Small intestine (tissue), 7 donors: ENCODE measurements around the gene LRP1. TPM values are rescaled to one million over a fixed set of nuclear protein-coding genes. Genes with fewer than 3 reads are reported as not detected.
A peak's percentile ranks its signal among the peaks of the same experiment; 100 is the strongest.

Source experiments
- DNase-seq, 2 donors: peaks; one replicate each; pipeline versions ENCODE4 v3.0.0 to v3.0.0-alpha.2; 2013
- FAIRE-seq: peaks from 2 replicates; lab custom pipeline; 2012; peaks lifted over from hg19 to GRCh38; lab: Jason Lieb, UNC
- H3K27ac ChIP-seq, 3 donors: one replicate each; pipeline ENCODE4 v1.5.1; 2013; ENCODE audit warnings: low read length in 2 of 3, mild to moderate bottlenecking in 2 of 3, control low read depth in 1 of 3, inconsistent platforms in 1 of 3, low read depth in 1 of 3, moderate library complexity in 1 of 3
- H3K27me3 ChIP-seq, 3 donors: one replicate each; pipeline ENCODE4 v1.6.1; 2013; ENCODE audit warnings: low read length in 3 of 3, inconsistent platforms in 1 of 3; ENCODE audit not compliant: control insufficient read depth in 3 of 3, insufficient read depth in 3 of 3
- H3K36me3 ChIP-seq, 3 donors: one replicate each; pipeline ENCODE4 v1.6.1; 2013; ENCODE audit warnings: low read length in 3 of 3, inconsistent platforms in 1 of 3, low read depth in 1 of 3, mild to moderate bottlenecking in 1 of 3, moderate library complexity in 1 of 3; ENCODE audit not compliant: control insufficient read depth in 3 of 3, insufficient read depth in 2 of 3
- H3K4me1 ChIP-seq, 3 donors: one replicate each; pipeline ENCODE4 v1.6.1; 2013; ENCODE audit warnings: low read length in 2 of 3, inconsistent platforms in 1 of 3, low read depth in 1 of 3, mild to moderate bottlenecking in 1 of 3, moderate library complexity in 1 of 3; ENCODE audit not compliant: control insufficient read depth in 3 of 3, insufficient read depth in 2 of 3
- H3K4me3 ChIP-seq, 3 donors: one replicate each; pipeline ENCODE4 v1.5.1; 2013; ENCODE audit warnings: low read length in 3 of 3, control low read depth in 1 of 3, inconsistent platforms in 1 of 3, low read depth in 1 of 3, mild to moderate bottlenecking in 1 of 3, moderate library complexity in 1 of 3
- H3K9me3 ChIP-seq, 2 donors: one replicate each; pipeline ENCODE4 v1.6.1; 2013; ENCODE audit warnings: low read depth in 1 of 2, low read length in 1 of 2; ENCODE audit not compliant: control insufficient read depth in 2 of 2, insufficient read depth in 1 of 2
- WGBS, 3 donors: extraction: QIAGEN DNeasy Blood & Tissue Kit; methylation state at CpG; one replicate each; pipeline ENCODE4 v1.1.7; 2013; 5-methylcytosine and 5-hydroxymethylcytosine counted together
- polyA plus RNA-seq, 4 donors: library from polyadenylated mRNA; stranded (reverse) in 3 of 4; unstranded in 1 of 4; fragments of 200-250 nt in 3 of 4; fragments of 120-200 nt in 1 of 4; gene quantifications; one replicate each; pipeline versions ENCODE4 v1.2.1 to v1.2.3, GENCODE V29; 2013
- donor health status: healthy with polysubstance abuse.
- donor health status: control.
- donor health status: control.
- donor health status: Bipolar disorder and iron deficiency.
- donor health status: healthy.

LRP1 gene
- polyA plus RNA-seq, 4 donors = 24.3 to 55.3 (median 41.6) TPM

DNA sequence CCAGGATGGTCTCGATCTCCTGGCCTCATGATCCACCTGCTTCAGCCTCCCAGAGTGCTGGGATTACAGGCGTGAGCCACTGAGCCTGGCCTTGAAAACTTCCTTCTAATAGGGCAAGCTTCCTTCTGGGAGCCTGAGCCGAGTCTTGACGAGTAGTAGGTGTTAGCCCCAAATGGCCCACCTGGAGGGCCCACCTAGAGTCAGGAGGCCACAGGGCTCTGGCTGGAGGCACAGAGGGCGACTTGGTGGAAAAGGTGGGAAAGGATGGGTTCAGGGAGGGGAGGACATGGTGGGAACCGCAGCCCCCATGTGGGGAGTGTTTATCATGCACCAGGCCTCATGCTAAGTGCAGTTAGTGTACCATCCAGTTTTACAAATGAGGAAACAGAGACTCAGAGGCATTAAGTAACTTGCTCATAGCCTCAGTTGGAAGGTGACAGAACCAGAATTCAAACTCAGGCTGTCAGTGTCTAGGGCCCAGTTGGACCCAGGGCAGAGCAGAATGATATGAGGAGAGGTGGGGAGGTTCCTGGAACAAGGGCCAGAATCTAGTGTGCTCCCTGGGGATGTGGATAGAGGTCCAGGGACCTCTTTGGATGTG lies 22.2 kb downstream of the LRP1 start:
- Histone ChIP-seq H3K4me3 (no peak overlapping the region), H3K27ac (peak overlapping the region in 2 of 3 donors; percentile 35 to 55), H3K27me3 (no peaks in the 10 kb centered on the region), H3K36me3 (peaks cover 0 to 92% (median 4%) of the 10 kb centered on the region in 3 donors), H3K4me1 (peaks cover 8 to 56% (median 18%) of the 10 kb centered on the region in 3 donors), H3K9me3 (no peaks in the 10 kb centered on the region)
- FAIRE-seq (no peak), DNase-seq (no peak)
- whole genome bisulfite sequencing, 3 donors = 90 to 94% (median 91%) methylated on average over 6 of the region's 6 CpGs

DNA sequence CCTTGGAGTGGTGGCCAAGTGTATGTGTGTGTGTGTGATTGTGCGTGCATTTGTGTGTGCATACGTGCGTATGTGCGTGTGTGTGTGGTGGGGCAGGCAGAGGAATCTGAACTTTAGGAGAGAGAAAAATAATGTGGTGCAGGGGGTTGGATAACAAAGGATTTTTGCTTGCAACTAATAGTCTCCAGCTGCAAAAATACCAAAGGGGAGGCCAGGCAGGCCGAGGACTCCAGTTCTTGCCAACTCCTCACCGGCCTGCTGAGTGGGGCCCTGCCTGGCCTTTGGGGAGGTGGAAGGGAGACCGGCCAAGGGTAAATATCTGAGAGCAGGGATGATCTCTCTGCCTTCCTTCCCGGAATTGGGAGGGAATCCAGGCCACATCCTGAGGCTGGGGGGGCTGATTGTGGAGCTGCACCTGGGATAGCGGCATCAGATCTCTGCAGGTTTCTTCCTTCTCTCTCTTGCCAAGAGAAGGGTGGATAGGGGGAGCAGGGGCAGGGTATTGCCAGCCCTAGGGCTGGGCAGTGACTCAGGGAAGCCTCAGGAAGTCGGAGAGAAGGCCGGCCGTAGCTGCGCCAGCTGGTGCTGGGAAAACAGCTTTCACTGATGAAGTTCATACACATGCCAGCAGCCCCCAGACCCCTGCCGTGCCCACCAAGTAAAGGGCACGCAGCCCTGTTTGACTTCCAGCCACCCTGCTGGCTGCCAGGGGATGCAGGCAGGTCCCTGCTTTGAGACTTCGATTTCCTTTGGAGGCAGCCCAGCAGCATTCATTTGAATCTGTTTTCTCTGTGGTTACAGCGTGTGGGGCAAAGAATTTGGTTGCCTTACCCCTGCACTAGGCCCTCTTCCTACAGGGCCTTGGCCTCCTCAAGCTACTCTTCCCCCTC lies 23.7 kb downstream of the LRP1 start:
- FAIRE-seq (no peak), DNase-seq (no peak)
- Histone ChIP-seq H3K27ac (peak overlapping the region in 1 of 3 donors; percentile 84), H3K9me3 (no peaks in the 10 kb centered on the region), H3K27me3 (no peaks in the 10 kb centered on the region), H3K4me3 (no peak overlapping the region), H3K36me3 (peaks cover 0 to 94% (median 6%) of the 10 kb centered on the region in 3 donors), H3K4me1 (peaks cover 6 to 41% (median 7%) of the 10 kb centered on the region in 3 donors)
- WGBS, 3 donors = 68 to 80% (median 77%) methylated on average over 17 of the region's 17 CpGs

DNA sequence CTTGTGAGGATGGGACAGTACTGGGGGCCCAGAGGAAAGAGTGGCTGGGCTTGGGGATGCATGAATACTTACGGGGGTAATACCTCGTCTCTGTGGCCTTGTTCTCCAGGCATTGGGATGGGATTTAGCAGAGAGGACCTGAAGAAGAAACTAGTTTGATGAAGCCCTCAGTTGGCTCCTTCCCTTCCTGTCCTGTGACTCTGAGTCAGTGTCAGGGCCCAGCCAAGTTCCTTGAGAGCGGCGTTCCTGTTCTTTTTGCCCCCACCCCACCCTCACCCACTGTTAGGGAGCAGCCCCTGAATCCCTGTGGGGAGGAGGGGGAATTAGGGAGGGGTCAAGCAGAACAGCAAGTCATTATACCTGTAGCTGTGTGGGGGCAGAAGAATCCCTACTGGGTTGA lies 24.4 kb downstream of the LRP1 start:
- H3K9me3 ChIP-seq = no peaks in the 10 kb centered on the region
- 71 to 93% (median 92%) methylated on average over 4 of the region's 4 CpGs for WGBS, 3 donors
- H3K27ac ChIP-seq = peak overlapping the region in 1 of 3 donors; percentile 84
- H3K4me3 ChIP-seq = no peak overlapping the region
- DNase-seq (no peak), FAIRE-seq (no peak)
- no peaks in the 10 kb centered on the region for H3K27me3 ChIP-seq
- peaks cover 0 to 94% (median 6%) of the 10 kb centered on the region in 3 donors for H3K36me3 ChIP-seq
- peaks cover 5 to 34% (median 6%) of the 10 kb centered on the region in 3 donors for H3K4me1 ChIP-seq

DNA sequence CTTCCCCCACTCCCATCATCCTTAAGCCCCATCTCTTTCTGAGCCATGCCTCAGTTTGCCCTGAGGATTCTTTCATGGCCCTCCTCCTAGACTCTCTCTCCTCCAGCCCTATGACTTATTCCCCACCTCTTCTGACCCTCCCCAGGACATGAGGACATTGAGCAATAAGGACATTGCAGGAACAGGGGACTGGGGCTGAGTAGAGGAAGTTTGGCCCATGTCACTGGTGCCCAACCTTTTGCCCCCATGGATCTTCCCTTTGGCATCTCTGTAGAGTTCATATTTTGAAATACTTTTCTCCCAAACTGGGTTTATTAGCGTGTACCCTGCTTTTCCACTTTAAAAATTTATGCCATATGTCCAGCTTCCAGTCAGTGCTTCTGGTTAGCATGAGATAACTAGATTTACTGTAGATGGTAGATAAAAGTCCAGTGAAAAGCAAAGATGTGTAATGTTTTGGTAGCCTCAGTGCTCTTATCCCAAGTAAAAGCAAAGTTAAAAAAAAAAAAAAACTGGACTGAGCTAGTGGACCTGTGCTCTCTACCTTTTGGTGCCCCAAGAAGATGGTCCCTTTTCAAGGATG lies 25.2 kb downstream of the LRP1 start:
- no peak for DNase-seq
- peak overlapping the region in 1 of 3 donors; percentile 84 for H3K27ac ChIP-seq
- H3K36me3 ChIP-seq = peaks cover 0 to 96% (median 6%) of the 10 kb centered on the region in 3 donors
- H3K27me3 ChIP-seq = no peaks in the 10 kb centered on the region
- no peaks in the 10 kb centered on the region for H3K9me3 ChIP-seq
- WGBS, 3 donors = 85 to 96% (median 94%) methylated on average over 1 of the region's 1 CpG
- peaks cover under 1 to 32% (median 4%) of the 10 kb centered on the region in 3 donors for H3K4me1 ChIP-seq
- FAIRE-seq = no peak
- H3K4me3 ChIP-seq = no peak overlapping the region

DNA sequence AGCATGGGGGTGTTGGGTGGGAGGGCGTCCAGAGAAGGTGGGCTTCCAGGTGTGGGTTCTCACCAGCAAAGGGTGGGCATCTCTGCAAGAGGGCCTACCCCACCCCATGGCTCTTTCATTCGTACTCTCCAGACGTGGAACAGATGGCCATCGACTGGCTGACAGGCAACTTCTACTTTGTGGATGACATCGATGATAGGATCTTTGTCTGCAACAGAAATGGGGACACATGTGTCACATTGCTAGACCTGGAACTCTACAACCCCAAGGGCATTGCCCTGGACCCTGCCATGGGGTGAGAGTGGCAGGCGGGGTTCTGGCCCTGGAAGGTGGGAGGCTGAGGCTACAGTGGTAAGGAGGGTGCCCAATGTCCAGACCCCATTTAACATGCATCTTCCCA lies 25.8 kb downstream of the LRP1 start:
- Histone ChIP-seq H3K9me3 (no peaks in the 10 kb centered on the region), H3K36me3 (peaks cover 0 to 97% (median 6%) of the 10 kb centered on the region in 3 donors), H3K4me3 (no peak overlapping the region), H3K27ac (no peak overlapping the region), H3K27me3 (no peaks in the 10 kb centered on the region), H3K4me1 (peaks cover 0 to 29% (median 2%) of the 10 kb centered on the region in 3 donors)
- WGBS, 3 donors = 93 to 94% (median 94%) methylated on average over 6 of the region's 6 CpGs
- DNase-seq (no peak), FAIRE-seq (no peak)

DNA sequence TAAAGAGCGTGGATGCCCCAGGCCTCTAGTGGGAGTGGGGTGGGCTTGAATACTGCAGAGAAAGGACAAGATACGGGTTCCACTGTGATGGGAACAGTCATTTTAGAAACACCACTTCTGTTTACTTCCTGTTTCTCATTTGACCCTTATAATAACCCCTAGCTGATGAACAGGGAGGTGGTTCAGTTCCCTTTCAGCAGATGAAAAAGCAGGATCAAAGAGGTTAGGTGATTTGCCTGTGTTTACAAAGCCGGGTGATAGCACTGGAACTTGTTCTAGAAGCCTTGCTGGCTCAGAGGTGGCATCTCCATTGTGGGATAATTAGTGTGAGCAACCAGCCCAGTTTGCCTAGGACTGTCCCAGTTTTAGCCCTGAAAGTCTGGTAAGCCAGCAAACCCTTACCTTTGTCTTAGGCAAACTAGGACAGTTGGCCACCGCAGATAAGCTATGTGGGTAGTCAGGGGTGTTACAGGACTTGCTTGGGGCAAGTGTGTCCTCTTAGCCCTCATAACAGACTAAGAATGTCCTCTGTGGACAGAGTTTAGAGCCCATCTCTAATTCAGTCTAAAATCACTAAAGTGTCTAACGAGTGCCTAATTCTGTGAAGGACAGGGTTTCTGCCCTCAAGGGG lies 26.6 kb downstream of the LRP1 start:
- H3K4me3 ChIP-seq = no peak overlapping the region
- FAIRE-seq (no peak), DNase-seq (no peak)
- no peaks in the 10 kb centered on the region for H3K9me3 ChIP-seq
- H3K4me1 ChIP-seq = peaks cover 0 to 21% (median 0%) of the 10 kb centered on the region in 3 donors
- 64 to 72% (median 70%) methylated on average over 5 of the region's 5 CpGs for WGBS, 3 donors
- H3K27ac ChIP-seq = no peak overlapping the region
- H3K27me3 ChIP-seq = no peaks in the 10 kb centered on the region
- peaks cover 0 to 97% (median 6%) of the 10 kb centered on the region in 3 donors for H3K36me3 ChIP-seq

DNA sequence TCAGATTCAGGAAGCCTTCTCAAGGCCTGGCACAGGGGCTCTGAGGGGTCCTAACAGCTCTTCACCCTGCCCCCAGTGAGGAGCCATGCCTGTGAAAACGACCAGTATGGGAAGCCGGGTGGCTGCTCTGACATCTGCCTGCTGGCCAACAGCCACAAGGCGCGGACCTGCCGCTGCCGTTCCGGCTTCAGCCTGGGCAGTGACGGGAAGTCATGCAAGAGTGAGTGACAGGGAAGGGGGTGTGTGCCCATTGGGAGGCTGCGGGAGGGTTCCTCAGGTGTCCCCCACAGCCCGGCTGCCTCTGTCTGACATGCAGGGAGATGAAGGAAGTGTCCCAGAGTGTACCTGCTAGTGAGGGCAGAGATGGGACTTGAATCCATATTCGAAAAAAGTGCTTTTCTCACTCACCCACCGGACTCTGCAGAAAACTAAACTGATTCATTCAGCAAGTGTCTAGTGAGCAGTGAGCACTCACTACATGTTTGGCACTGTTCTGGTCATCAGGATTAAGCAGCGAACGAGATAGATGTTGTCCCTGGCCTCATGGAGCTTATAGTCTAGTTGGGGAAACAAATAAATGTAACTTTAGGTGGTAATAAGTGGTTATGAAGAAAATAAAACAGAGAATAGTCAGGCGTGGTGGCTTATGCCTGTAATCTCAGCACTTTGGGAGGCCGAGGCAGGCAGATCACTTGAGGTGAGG lies 28.6 kb downstream of the LRP1 start:
- Histone ChIP-seq H3K27me3 (no peaks in the 10 kb centered on the region), H3K27ac (no peak overlapping the region), H3K4me3 (no peak overlapping the region), H3K4me1 (peaks cover 0 to 9% (median 0%) of the 10 kb centered on the region in 3 donors), H3K36me3 (peaks cover 4 to 97% (median 6%) of the 10 kb centered on the region in 3 donors), H3K9me3 (no peaks in the 10 kb centered on the region)
- DNase-seq (no peak), FAIRE-seq (no peak)
- WGBS, 3 donors = 69 to 76% (median 70%) methylated on average over 16 of the region's 16 CpGs
